SHP77 (cell line): Measurements from ENCODE around the gene DLGAP4.

Experiments used
- DNase-seq, 2 experiments: peaks; one replicate each; lab custom pipeline; 2025; lab: John Stamatoyannopoulos, UW

The DLGAP4 gene

DNA sequence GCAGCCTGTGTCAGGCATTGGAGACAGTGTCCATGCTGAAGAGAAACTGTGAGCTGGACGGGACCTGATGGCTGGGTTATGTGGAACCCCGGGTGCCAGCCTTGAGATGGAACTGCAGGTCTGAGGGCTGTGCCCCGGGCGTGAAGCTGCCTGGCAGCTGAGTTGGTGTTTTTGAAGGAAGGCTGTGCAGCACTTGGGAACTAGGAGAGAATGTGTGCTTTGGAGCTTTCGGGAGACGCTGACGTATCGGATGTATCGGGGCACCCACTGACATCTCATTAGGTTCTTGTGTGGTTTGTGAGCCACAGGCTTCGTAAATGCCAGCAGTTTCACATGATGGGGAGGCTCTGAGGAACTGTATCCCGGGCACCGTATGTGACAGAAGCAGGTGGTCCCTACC lies 2.2 kb downstream of the DLGAP4 start:
- DNase-seq = no peak

GRCh38 chr20:36308986-36309385 lies 2.8 kb downstream of the DLGAP4 start:
- no peak for DNase-seq

- no peak for DNase-seq
These were observed 3.5 kb downstream of the DLGAP4 start for GRCh38 chr20:36309643-36310042.

GRCh38 chr20:36310215-36310981 lies 4.3 kb downstream of the DLGAP4 start:
- no peak for DNase-seq

DNA sequence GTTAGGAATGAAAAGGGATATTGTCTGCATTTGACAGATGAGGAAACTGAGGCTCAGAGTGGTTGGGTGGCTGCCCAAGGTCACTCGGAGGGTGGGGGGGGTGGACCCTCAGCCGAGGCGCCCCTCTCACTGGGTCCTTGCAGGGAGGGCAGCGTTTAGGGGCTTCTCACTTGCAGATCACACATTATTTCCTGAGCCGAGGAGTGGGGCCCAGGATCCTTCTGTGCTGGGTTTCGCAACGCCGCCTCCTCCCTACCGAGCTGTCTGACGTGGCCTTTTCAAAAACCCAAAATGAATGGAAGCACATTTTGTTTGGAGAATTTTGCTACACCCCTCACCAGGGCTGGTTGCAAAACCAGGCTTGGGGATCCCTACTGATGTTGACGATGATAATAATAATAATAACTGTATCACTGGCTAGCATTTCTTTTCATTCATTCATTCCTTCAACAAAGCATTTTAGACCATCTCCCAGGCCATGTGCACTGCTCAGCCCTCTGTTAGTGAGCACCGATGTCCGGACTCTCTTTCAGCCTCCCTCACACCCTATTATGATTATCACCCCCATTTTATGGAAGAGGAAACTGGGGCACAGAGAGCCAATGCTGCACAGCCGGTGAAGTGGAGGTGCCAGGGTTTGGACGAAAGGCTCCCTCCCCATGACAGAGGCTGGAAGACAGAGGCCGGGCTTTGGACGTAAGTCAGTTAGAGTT lies 5.2 kb downstream of the DLGAP4 start:
- DNase-seq = no peak

- no peak for DNase-seq
These were observed 6.0 kb downstream of the DLGAP4 start for GRCh38 chr20:36311854-36312723.

DNA sequence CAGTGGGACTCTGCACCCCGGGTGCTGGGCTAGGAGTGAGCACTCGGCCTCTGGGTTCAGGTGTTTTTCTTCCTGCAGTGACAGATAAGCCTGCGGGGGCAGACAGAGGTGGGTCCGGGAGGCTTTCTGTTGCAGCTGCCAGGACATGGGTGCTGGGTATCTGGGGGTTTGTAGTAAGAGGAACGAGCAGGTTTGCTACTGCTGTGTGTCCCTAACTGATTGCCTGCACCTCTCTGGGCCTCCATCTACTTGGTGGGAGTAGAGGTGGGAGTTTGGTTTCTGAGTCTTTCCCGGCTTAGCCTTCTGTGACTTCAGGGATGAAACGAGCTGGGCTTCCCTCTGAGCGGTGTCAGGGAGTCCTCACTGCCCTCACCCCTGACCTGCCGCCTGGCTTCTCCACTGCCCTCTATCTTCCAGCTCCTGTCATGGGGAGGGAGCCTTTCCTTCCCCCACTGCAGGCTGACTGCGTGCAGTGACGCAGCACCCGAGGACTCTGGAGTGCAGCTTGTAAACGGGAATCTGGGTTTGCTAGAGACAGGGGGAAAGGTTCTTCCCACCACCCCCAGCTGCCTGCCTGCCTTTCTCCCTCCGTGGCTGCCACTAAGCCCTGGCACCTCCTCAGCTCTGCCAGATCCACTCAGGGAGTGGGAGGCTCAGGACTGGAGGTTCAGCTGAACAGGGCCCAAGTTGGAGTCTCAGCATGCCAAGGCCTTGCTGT lies 6.7 kb downstream of the DLGAP4 start:
- no peak for DNase-seq

GRCh38 chr20:36313476-36313875 lies 7.3 kb downstream of the DLGAP4 start:
- no peak for DNase-seq

- DNase-seq = no peak
These were observed 7.8 kb downstream of the DLGAP4 start for GRCh38 chr20:36313926-36314325.

DNA sequence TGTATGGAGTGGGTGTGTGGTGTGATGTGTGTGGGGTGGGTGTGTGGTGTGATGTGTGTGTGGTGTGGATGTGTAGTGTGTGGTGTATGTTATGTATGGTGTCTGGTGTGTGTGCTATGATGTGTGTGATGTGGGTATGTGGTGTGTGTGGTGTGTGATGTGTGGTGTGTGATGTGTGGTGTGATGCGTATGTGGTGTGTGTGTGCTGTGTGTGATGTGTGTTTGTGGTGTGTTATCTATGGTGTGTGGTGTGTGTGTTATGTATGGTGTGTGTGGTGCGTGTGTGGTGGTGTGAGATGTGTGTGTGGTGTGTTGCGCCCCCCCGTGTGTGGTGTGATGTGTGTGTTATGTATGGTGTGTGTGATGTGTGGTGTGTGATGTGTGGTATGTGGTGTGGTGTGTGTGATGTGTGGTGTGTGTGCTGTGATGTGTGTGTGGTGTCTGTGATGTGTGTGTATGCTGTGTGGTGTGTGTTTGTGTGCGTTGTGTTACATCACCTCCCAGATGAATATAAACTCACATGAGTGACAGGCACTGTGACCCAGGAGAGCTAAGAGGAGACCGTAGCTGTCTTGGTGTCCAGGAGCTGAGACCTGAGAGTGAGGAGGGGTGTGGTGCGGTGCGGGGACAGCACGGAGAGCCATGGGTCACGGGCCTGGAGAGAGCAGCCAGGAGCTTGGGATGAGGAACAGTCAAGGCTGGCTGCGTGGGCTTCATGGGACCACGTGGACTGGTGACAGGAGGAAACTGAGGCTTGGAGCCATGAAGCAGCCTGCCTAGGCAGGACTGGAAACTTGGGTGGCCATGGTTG lies 8.8 kb downstream of the DLGAP4 start:
- DNase-seq = no peak

GRCh38 chr20:36315545-36316351 lies 9.6 kb downstream of the DLGAP4 start:
- DNase-seq = no peak

DNA sequence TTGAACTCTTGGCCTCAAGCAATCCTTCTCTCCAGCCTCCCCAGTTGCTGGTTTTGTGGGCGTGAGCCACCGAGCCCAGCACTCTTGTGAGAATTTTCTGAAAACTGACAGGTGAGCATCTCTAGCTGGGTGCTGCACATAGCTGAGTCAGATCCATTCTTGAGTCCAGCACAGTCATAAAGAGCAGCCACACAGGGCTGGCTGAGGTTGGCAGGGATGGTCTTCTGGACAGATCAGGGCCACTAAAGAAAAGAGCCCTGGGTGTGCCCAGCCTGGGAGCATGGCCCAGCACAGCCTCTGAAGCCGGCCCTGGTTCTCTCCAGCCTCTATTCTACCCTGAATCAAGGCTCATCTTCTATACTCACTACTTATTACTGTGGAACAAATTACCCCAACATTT lies 11.5 kb downstream of the DLGAP4 start:
- no peak for DNase-seq

DNA sequence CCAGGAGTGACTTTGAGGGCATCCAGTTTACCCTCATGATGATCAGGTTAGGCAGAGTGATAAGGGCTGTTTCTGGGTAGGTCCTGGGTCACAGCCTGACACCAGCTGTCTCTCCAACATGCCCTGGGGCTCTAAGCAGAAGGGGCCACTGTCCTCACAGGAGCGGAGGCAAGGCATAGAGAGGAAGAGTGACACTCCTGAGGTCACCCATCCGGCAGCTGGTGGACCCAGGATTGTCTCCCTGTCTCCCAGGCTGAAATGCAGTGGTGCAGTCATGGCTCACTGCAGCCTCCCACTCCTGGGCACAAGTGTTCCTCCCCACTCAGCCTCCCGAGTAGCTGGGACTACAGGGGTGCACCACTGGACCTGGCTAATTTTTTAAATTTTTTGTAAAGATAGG lies 12.0 kb downstream of the DLGAP4 start:
- no peak for DNase-seq

- DNase-seq = no peak
These were observed 13.5 kb downstream of the DLGAP4 start for GRCh38 chr20:36319356-36320260.

GRCh38 chr20:36320261-36320897 lies 14.2 kb downstream of the DLGAP4 start:
- no peak for DNase-seq

DNA sequence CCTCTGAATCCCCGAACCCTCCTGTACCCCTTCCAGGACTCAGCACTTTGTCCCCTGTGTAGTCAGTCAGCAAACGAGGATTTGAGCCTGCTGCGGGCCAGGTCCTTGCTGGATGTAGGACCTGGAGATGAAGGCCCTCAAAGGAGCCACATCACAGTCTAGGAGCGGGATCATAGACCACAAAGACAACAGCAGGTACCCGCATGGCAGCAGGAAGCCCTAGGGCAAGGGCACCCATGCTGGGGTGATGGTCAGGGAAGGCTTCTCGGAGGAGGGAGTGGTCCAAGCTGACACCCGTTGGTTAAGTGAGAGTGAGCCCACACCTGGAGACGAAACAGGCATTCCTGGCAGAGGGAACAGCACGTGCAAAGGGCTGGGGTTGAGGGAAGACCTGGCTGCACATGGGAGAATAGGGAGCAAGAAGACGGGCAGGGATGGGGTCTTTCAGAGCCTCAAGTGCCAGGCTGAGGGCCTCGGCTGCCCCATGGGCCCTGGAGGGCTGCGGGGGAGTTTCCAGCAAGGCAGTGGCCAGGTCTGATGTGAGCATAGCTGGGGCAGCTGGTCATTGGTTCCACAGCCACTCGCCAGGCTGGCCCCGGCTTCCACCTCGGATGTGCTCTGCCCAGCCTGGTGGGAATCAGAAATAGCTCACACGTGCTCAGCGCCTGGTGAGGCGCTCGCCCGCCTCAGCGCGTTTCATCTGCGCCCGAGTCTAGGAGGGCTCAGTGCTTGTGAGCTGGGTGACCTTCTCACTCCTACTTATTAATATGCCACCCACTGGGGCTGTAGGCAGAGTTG lies 15.0 kb downstream of the DLGAP4 start:
- no peak for DNase-seq

GRCh38 chr20:36322131-36322530 lies 16.0 kb downstream of the DLGAP4 start:
- no peak for DNase-seq

DNA sequence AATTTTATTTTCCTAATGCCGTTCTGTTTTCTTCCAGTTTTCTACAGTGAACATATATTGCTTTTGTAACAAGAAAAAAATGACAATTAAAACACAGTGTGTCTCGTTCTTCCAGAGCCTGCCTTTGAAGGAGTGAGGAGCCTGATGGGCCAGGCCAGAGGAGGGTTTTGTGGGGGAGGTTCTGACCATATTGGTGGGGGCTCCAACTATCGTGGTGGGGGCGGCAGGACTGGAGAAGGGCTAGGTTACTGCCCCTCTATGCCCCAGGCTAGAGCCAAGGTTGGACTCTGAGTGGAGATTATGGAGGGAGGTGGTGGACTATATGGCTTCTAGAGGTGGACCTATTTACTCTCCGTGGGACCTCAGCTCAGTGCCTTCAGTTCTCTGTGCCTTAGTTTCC lies 24.0 kb downstream of the DLGAP4 start:
- no peak for DNase-seq
